GM12892 (cell line): Measurements from ENCODE around the gene OAS2.

Experiments
- DNase-seq: peaks from one replicate; pipeline ENCODE4 v3.0.0; 2011; ENCODE audit not compliant: insufficient read length
- FAIRE-seq: peaks from 2 replicates; lab custom pipeline; 2011; peaks lifted over from hg19 to GRCh38; lab: Jason Lieb, UNC
- POLR2A ChIP-seq: IDR thresholded peaks from 2 replicates; pipeline ENCODE4 v1.6.1; 2011; ENCODE audit warnings: low read depth, low read length, control low read depth
- POLR2AphosphoS5 ChIP-seq: IDR thresholded peaks from 2 replicates; pipeline ENCODE4 v1.6.1; 2011; ENCODE audit warnings: low read depth, low read length, control low read depth
- TAF1 ChIP-seq: IDR thresholded peaks from 2 replicates; pipeline ENCODE4 v1.6.1; 2011; ENCODE audit warnings: low read depth, mild to moderate bottlenecking, control low read depth, low read length, borderline replicate concordance

Gene OAS2

GRCh38 chr12:112992541-112993398, 14.5 kb downstream of the OAS2 start:
- peak; percentile 29 for DNase-seq
- peak; percentile 70 for FAIRE-seq

GRCh38 chr12:112995008-112995407, 16.7 kb downstream of the OAS2 start:
- no peak for FAIRE-seq
- DNase-seq = no peak
- no peak for TF ChIP-seq POLR2A
- no peak for TF ChIP-seq POLR2AphosphoS5
- no peak for TF ChIP-seq TAF1

More at GRCh38 chr12:112992541-112993398, 14.5 kb downstream of the OAS2 start:
- TF ChIP-seq POLR2AphosphoS5 (no peak), TAF1 (no peak), POLR2A (no peak)

GRCh38 chr12:112996501-112996900, 18.2 kb downstream of the OAS2 start:
- DNase-seq = no peak
- FAIRE-seq = no peak
- TF ChIP-seq POLR2AphosphoS5 (no peak), POLR2A (no peak), TAF1 (no peak)

- TF ChIP-seq TAF1 = no peak
- TF ChIP-seq POLR2A = no peak
- no peak for TF ChIP-seq POLR2AphosphoS5
- no peak for FAIRE-seq
- DNase-seq = no peak
Observed at GRCh38 chr12:112997506-112997905, 19.2 kb downstream of the OAS2 start.

GRCh38 chr12:112998987-112999767, 20.9 kb downstream of the OAS2 start:
- no peak for TF ChIP-seq TAF1
- no peak for DNase-seq
- no peak for FAIRE-seq

- FAIRE-seq = peak; percentile 63
- DNase-seq = no peak
- TF ChIP-seq TAF1 (no peak), POLR2AphosphoS5 (no peak), POLR2A (no peak)
Observed at GRCh38 chr12:113000433-113000832, 22.1 kb downstream of the OAS2 start.

GRCh38 chr12:113002155-113002554, 23.8 kb downstream of the OAS2 start:
- DNase-seq (no peak), FAIRE-seq (no peak)
- TF ChIP-seq TAF1 (no peak), POLR2A (no peak), POLR2AphosphoS5 (no peak)

- no peak for FAIRE-seq
Observed at GRCh38 chr12:113002676-113003075, 24.4 kb downstream of the OAS2 start.

GRCh38 chr12:113003636-113004035, 25.3 kb downstream of the OAS2 start:
- DNase-seq = no peak

More at GRCh38 chr12:113002676-113003075, 24.4 kb downstream of the OAS2 start:
- no peak for DNase-seq
- no peak for TF ChIP-seq POLR2AphosphoS5
- no peak for TF ChIP-seq TAF1
- TF ChIP-seq POLR2A = no peak

GRCh38 chr12:113005762-113006161, 27.4 kb downstream of the OAS2 start:
- TF ChIP-seq POLR2A (no peak), POLR2AphosphoS5 (no peak), TAF1 (no peak)
- FAIRE-seq = no peak
- no peak for DNase-seq

More at GRCh38 chr12:113003636-113004035, 25.3 kb downstream of the OAS2 start:
- no peak for TF ChIP-seq POLR2A
- TF ChIP-seq POLR2AphosphoS5 = no peak
- no peak for FAIRE-seq

GRCh38 chr12:113006206-113006605, 27.9 kb downstream of the OAS2 start:
- FAIRE-seq (no peak), DNase-seq (no peak)
- TF ChIP-seq POLR2AphosphoS5 = no peak
- no peak for TF ChIP-seq POLR2A
- TF ChIP-seq TAF1 = no peak

- FAIRE-seq = no peak
- TF ChIP-seq TAF1 (no peak), POLR2A (no peak), POLR2AphosphoS5 (no peak)
Observed at GRCh38 chr12:113006641-113007040, 28.3 kb downstream of the OAS2 start.

More at GRCh38 chr12:113006641-113007040, 28.3 kb downstream of the OAS2 start:
- no peak for DNase-seq
